HG02678 (cell line): ENCODE results near the gene PRRX1.

ENCODE experiments used
- ATAC-seq: cut with Tn5 transposase; IDR thresholded peaks from one replicate; pipeline ENCODE4 v1.9.1; 2021; ENCODE audit warnings: mild to moderate bottlenecking, moderate library complexity; ENCODE audit not compliant: unreplicated experiment

Gene PRRX1

DNA sequence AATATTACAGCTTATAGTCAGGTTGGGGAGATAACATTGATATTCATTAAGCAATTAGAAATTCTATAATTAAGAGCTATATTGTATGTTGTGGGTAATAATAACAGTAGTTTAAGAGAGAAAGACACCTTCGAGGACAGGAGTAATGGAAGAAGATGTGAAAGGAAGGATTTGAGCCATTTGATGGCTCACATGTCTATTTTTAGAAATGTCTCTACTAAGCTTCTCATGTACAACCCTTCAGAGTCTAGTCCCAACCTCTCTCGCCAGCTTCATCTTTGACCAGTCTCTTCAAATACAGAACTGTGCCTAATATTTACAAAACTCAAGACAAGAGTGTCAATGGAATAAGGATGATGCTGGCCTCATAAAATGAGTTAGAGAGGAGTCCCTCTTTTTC, 95.1 kb downstream of the PRRX1 start:
- no peak for ATAC-seq

DNA sequence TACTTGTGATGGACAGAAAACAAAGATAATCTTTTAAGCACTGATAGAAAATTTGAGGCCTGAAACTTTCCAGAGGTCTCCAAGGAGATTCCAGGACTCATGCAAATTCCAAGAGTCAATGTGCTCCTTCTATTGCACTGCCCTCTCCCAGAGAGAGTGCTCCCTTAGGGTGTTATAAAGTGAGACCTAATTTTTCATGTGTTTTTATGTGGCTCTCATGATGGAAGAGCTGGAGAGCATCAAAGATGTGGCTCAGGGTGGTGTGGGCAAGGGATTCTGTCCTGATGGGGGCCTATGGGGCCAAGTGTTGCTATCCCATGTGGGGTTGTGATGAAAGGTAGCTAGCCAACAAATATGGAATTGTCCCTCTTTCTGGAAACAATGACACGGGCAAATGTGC, 101.3 kb downstream of the PRRX1 start:
- ATAC-seq: no peak

DNA sequence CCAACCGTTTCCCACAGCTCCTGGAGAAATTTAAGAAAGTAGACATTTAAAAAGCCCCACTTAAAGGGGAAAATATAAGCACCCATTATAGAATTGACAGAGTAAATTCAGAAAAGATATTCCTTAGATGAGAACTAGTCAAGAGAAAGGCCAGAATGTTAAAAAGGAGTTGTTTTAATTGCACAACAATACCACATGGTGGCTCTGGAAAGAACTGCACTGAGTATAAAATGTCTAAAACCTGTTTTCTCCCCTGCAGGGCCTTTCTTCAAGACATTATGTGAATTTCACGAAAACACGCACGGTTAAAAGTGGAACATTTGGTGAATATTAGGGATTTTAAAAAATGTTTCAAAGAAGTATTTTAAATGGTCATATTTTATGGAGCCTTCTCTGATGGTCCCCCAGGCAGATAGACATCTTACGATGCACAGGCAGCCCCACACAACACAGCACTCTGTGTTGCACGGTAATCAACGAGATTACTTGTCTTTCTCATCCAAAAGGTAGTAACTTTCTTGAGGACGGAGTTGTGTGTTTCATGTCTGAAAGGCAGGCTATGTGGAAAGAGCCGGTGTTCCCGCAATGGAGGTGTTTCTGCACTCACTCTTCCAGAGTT, 101.9 kb downstream of the PRRX1 start:
- ATAC-seq: no peak

DNA sequence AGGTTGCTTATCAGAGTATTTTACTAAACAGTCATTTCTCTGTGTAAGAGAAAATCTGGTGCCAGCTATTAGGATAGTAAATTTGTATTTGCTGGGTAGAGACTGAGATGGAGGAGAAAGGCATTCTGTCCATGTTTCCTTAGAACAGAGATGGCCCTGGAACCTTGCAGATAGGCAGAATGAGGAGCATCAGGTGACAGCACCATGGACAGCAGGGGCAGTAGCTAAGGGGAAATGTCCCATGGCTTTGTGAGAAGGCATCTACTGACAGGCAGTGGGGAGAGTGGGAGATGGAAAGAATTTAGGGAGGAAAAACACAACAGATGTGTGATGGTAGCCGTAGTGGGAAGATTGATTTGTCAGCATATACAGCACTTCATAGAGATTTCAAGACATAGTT, 105.0 kb downstream of the PRRX1 start:
- ATAC-seq: no peak

DNA sequence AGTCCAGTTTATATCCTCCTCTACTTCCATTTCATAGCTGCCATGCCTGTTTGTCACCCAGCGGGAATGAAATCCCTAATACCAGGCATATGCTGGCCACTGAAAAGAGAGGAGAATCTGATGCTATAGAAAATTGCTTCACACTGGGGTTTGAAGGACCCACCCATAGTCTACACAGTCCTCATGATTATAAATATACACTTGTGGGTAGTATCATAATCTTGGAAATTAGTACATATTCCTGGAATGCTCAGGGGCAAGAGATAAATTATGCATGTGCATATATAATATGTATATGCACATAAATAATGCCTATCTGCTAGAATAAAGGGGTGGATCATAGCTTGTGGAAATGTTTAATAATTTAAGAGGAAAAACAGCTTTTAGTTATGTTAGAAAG, 105.8 kb downstream of the PRRX1 start:
- ATAC-seq: no peak

DNA sequence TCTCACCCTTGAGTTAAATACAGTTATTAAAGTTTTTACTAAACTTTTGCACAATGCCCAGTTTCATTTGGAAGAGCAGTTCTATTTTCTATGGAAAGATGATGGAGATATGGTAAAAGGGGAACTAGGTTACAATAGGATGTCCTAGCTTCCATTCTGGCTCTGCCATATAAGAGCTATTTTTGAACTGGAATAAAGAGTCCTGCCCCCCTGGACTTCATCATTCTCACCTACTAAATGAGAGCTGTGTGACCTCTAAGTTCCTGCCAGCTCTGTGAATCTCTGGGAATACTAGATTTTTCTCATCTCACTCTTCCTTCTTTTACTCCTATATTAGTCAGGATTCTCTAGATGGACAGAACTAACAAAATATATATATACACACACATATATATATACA, 106.3 kb downstream of the PRRX1 start:
- no peak for ATAC-seq

DNA sequence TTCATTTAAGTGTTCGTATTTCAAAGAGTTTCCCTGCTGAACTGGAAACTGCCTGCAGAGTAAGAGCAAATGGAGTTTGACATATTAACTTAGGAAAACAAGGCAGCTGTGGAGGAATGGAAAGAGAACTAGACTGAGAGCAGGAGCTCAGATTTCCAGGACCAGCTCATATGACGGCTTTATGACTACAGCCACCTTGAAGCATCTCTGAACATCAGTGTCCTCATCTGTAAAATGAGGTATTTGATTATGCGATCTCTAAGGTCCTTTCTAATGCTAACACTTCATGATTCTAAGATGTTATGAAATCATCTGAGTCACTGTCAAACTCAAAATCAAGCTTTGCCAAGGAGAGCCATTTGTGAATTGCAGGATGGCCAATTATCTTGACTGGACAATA, 112.3 kb downstream of the PRRX1 start:
- ATAC-seq: no peak

DNA sequence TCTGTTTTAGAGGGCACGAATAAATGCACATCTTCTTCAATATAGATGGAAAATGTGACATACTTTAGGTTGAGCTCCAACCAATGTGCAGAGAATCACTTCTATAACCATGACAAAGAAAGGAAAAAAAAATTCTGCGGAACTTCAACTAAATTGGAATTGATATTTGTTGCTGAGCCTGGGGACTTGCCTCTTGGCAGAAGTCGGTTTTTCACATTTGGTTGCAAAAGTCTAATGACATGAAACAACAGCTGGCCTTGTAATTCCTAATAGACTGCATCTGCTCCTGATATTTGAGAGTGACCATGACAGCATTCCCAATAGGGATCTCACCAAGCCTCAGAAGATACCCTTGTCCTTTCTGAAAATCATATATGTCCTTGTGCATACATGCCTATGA, 112.8 kb downstream of the PRRX1 start:
- no peak for ATAC-seq
